Peyer's patch (tissue), 4 donors: ENCODE measurements around the gene LRRC41.

Experiments used
- POLR2A ChIP-seq, 2 donors: fragments of 450-650 bp; IDR thresholded peaks; one replicate each; pipeline ENCODE4 v1.5.1; 2017; ENCODE audit warnings: antibody characterized with exemption in 2 of 2, mild to moderate bottlenecking in 2 of 2, moderate library complexity in 2 of 2
- TF ChIP-seq, protein P1 (sequence below), 6 experiments: fragments of 450-650 bp in 4 of 6; fragments of 200-600 bp in 2 of 6; sonication (generic) in 1 of 6; IDR thresholded peaks; one replicate each; pipeline ENCODE4 v1.5.1; 2017 to 2019; ENCODE audit warnings: antibody characterized with exemption in 6 of 6, mild to moderate bottlenecking in 3 of 6, moderate library complexity in 1 of 6

DNA sequence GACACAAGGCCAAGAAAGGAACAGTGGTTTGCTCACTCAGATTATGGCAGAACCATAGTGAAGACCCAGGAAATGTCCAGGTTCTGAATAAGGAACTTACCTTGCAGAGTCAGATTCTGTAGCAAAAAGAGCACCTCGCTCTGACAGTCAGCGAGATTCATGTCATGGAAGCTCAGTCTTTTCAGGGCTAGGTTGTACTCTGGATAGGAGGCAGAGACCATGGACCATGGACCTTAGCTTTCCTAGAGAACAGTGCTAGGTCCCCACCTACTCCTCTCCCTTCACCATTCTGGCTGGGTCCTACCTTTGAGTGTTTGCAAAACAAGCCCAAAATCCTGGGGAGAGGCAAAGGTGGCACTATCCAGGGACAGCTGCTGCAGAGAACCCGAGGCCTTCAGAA, 23.3 kb downstream of the LRRC41 start:
- TF ChIP-seq, protein P1, sequence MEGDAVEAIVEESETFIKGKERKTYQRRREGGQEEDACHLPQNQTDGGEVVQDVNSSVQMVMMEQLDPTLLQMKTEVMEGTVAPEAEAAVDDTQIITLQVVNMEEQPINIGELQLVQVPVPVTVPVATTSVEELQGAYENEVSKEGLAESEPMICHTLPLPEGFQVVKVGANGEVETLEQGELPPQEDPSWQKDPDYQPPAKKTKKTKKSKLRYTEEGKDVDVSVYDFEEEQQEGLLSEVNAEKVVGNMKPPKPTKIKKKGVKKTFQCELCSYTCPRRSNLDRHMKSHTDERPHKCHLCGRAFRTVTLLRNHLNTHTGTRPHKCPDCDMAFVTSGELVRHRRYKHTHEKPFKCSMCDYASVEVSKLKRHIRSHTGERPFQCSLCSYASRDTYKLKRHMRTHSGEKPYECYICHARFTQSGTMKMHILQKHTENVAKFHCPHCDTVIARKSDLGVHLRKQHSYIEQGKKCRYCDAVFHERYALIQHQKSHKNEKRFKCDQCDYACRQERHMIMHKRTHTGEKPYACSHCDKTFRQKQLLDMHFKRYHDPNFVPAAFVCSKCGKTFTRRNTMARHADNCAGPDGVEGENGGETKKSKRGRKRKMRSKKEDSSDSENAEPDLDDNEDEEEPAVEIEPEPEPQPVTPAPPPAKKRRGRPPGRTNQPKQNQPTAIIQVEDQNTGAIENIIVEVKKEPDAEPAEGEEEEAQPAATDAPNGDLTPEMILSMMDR (IDR thresholded peaks at IDR 0.05): no peak
- TF ChIP-seq POLR2A (IDR thresholded peaks at IDR 0.05): no peak
